ENCODE measurements around the gene RELA.
A peak's percentile ranks its signal among the peaks of the same experiment; 100 is the strongest.
"Not testable (repeated sequence)": the region's sequence is repeated elsewhere in the genome, so short reads cannot be mapped to it uniquely, and the experiment has no call there.

The RELA gene

DNA sequence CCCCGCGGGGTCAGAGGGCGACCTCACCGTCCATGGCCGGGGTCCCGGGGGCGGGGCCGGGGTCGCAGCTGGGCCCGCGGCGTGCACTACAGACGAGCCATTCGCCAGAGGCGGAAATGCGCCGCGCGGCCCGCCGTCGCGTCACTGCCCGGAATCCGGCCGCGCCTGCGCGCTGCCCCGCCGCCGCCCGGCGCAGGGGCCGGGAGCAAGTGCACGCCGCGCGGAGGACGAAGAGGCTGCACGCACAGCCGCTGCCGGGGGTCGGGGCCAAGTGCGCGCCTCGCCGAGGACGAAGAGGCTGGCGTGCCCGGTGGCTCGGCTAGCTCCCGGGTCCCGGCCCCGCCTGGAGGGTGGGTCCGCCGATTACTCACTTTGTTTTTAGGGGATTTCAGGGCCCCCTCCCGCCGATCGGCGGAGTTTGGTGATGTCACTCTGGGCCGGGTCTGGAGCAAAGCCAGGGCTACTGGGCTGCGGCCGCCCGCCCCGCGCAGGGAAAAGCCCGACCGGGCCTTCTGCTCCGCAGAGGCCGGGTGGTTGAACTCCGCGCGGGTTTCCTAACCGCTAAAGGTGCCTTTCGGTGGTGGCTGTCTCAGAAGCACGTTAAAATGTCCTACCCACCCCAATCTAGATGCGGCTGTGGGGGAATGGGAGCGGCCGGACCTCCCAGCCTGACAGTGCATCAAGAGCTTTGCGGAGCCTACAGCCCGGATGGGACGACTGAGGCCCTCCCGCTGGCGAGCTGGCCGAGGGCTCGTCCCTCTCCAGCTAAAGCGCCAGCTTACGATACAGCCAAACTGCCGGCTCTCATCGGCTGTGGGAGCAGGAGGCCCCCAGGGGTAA lies at the start of gene RELA:
Gene RELA, minus strand, starts transcription at position 118 of the 840 bp plus-strand sequence. Its CDS starts 84 bp downstream, at position 34.
- peak; percentile 75 to 86 (median 85) for DNase-seq (ENCODE audit: low read depth in 3 of 3)

DNA sequence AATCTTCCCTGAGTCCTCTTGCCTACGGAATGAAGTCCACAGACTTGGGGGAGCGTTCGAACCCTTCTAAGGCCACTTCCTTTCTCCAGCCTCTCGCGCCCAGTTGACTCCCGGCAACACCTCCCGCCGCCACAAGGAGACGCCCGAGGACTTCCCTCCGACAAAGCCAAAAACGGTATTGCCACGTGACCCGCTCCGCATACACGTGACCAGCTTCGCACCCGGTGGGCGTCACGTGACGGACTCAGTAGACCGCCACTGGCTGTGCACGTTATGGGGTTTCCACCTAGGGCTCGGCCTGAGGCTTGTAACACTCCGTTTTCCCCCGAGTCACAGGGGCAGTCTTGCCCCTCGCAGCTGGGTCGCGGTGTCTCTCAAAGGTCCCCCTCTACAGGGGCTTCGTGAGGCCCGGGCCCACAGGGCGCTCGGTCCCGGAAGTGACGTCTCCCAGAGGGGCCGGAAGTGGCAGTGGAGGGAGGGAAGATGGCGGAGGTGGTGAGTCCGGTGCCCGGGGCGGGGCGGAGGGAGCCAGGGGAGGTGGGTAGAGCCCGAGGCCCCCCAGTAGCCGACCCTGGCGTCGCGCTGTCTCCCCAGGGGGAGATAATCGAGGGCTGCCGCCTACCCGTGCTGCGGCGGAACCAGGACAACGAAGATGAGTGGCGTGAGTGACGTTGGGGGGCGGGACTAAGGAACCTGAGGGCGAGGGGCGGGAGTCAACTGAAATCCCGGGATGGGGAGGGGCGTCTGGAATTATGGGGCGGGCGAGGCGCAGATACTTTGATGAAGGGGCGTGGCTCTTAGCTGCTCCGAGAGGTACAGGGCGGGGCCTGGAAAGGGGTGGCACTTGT lies 49.3 kb upstream of the RELA start, which contains the start of gene KAT5:
Gene KAT5, plus strand, starts transcription at position 468 of the 848 bp plus-strand sequence. Its CDS starts 16 bp downstream, at position 484.
- peak; percentile 97 to 98 (median 97) for DNase-seq (ENCODE audit: low read depth in 3 of 3)

DNA sequence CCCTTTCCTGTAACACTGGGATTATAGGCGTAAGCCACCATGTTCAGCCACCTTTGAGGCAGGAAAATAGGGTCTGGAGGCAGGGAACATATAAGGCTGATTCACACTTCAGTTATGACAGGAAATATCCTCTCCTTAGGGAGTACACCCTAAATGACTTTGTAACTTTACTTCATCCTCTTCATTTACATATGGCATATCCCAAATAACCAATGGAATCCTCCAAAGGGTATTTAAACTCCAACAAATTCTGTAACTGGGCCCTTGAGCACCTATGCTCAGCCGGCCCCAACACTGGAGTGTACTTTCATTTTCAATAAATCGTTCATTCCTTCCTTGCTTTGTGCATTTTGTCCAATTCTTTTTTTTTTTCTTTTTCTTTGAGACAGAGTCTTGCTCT lies 47.7 kb upstream of the RELA start:
- DNase-seq (ENCODE audit: low read depth in 3 of 3): no peak

DNA sequence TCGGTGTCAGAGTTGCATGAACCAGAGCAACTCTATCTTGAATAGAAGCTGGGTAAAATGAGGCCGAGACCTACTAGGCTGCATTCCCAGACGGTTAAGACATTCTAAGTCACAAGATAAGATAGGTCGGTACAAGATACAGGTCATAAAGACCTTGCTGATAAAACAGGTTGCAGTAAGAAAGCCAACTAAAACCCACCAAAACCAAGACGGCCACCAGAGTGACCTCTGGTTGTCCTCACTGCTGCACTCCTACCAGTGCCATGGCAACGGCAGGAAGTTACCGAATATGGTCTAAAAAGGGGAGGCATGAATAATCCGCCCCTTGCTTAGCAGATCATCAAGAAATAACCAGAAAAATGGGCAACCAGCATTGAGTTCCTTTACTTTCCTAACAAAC lies 46.9 kb upstream of the RELA start:
- no peak for DNase-seq (ENCODE audit: low read depth in 3 of 3)

DNA sequence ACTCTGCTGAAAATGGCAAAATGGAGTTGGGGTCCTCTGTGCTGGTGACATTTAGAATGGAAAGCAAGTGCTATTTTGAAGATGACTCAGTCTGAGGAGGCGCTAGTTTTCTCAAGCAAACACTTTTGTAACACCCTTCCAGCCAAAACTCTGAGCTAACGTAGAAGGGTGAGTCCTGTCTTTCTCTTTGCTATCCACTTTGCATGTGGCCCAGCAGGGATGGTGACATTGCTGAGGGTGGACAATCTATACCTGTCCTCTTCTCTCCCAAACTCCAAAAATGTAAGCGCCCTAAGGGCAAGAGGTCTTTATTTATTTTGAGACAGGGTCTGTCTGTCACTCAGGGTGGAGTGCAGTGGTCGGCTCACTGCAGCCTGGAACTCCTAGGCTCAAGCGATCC lies 45.7 kb upstream of the RELA start:
- no peak for DNase-seq (ENCODE audit: low read depth in 3 of 3)

DNA sequence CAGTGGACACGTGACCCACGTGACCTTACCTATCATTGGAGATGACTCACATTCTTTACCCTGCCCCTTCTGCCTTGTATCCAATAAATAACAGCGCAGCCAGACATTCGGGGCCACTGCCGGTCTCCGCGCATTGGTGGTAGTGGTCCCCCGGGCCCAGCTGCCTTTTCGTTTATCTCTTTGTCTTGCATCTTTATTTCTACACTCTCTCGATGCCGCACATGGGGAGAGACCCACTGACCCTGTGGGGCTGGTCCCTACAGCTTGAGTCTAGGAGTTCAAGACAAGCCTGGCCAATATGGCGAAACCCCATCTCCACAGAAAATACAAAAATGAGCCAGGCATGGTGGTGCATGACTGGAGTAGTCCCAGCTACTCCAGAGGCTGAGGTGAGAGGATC lies 44.3 kb upstream of the RELA start:
- not testable (repeated sequence) for DNase-seq (ENCODE audit: low read depth in 3 of 3)

DNA sequence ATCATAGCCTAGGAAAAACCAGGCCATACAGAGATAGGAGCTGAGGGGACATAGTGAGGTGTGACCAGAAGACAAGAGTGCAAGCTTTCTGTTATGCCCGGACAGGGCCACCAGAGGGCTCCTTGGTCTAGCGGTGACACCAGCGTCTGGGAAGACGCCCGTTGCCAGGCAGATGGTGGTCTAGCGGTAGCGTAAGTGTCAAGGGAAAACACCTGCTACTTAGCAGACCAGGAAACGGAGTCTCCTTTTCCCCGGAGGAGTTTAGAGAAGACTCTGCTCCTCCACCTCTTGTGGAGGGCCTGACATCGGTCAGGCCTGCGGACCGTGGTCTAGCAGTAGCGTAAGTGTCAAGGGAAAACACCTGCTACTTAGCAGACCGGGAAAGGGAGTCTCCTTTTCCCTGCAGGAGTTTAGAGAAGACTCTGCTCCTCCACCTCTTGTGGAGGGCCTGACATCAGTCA lies 43.6 kb upstream of the RELA start:
- peak; percentile 58 to 72 (median 61) for DNase-seq (ENCODE audit: low read depth in 3 of 3)

DNA sequence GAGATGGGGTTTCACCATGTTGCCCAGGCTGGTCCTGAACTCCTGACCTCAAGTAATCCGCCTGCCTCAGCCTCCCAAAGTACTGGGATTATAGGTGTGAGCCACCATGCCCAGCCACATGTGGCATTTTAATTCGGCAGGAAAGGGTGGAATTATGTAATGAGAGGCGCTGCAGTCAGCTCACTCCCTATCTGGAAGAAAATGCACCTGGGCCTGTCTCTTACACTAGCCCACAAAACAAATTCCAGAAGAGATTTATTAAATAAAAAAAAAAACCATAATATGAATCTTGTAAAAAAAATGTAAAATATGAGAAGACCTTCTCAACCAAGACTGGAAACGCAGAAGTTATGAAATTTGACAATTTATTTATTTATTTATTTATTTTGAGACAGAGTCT lies 41.1 kb upstream of the RELA start:
- DNase-seq (ENCODE audit: low read depth in 3 of 3): no peak

DNA sequence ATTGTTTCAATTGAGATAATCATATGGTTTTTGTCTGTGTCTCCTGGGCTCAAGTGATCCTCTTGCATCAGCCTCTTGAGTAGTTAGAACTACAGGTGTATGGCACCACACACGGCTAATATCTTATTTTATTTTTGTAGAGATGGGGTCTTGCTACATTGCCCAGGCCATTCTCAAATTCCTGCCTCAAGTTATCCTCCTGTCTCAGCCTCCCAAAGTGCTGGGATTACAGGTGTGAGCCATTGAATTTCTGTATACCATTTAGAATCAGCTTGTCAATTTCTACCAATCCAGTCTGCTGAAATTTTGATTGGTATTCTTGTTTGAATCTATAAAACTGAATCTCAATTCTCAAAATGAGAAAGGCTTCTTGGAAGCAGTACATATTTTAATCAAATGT lies 39.0 kb upstream of the RELA start:
- DNase-seq (ENCODE audit: low read depth in 3 of 3): no peak

DNA sequence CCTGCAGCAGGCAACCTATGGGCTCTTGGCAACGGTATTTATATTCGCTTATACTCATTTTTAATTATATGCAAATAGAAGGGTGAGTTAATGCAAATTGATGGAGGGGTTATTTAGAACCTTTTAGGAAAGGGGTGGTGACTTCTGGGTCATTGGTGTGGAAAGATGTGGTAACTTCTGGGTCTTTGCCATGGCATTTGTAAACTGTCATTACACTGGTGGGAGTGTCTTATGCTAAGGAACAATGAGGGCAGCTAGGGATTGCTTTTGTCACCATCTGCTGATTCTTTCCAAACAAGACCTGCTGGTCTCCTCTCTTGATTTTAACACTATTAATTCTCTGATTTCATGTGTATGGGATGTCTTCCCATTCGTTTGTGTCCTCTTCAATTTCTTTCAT lies 37.7 kb upstream of the RELA start:
- DNase-seq (ENCODE audit: low read depth in 3 of 3): no peak

DNA sequence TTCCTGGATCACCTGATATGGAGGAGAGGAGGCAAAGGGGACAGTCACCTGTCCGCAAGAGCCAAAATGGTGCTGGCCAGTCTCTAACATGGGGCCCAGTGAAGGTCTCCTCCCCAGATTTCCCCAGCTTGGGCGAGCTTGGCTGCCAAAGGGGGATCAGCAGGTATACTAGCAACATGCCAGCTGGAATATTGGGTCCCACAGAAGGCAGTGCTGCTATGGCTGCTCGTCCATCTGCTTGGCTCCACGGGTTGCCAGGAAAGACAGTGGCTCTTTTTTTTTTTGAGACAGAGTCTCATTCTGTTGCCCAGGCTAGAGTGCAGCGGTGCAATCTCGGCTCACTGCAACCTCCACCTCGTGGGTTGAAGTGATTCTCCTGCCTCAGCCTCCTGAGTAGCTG lies 36.6 kb upstream of the RELA start:
- no peak for DNase-seq (ENCODE audit: low read depth in 3 of 3)

DNA sequence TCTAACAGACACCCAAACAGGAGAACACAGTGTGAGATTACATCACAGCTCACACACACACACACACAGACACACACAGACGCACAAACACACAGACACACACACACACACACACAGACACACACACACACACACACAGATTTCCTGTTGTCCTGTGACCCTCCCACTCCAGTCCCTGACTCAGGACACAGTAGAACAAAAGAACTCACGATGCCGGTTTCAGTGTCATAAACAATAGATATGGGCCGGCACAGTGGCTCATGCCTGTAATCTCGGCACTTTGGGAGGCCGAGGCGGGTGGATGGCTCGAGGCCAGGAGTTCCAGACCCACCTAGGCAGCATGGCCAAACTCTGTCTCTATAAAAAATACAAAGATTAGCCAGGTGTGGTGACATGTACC lies 35.5 kb upstream of the RELA start:
- no peak for DNase-seq (ENCODE audit: low read depth in 3 of 3)

DNA sequence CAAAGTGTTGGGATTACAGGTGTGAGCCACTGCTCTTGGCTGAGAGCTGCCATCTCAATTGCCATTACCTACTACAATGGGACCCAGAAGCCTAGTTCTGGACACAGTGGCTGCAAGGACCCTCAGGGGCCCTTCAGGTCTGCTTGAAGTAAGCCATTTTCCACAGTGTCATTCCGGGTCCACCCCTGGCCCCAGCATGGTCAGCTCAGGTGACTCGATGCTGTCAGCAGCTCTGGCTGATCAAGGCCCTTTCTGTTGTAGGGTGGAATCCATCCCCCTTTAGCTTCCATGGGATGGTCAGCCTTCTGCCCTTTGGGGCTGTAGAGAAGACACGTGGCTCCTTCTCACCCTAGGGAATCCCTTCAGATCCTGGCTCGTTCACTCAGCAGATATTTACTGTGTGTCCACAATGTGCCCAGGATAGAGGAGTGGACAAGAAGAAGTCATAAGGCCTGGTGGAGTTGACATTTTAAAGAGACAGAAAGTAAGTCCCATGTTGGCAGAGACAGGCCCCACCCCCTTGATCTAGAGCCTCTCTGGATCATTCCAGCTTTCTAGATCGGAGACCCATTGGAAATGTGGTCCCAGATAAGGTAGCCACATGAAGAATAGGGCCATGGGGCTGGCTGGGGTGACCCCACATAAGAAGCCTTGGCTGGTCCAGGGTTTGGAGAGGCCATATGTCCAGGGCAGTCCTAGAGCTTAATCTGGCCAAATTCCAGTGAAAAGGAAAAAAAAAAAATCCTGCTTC lies 34.3 kb upstream of the RELA start:
- DNase-seq (ENCODE audit: low read depth in 3 of 3): no peak

DNA sequence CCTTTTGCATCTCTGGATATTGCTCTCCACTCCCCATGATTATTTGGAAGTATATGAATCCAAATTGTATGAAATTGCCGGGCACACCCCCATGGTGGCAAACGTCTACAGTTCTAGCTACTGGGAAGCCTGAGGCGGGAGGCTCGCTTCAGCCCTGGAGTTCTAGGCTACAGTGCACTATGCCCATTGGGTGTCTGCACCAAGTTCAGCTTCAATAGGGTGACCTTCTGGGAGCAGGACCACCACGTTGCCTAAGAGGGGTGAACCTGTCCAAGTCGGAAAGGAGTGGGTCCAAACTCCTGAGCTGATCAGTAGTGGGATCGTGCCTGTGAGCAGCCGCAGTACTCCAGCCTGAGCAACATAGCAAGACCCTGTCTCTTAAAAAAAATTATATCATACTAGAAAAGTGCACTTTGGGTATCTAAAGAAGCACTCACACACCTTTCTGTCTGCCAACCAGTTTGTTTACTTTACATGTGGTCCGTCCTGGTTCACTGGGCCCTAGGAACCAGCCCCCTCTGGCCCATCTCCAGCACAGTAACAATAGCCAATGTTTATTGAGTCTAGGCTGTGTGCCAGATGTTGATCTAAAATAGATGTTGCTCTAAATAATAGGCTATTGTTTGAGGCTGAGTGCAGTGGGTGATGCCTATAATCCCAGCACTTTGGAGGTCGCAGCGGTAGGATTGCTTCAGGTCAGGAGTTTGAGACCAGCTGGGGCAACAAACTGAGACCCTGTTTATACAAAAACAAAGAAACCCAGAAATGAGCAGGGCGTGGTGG lies 32.9 kb upstream of the RELA start:
- no peak for DNase-seq (ENCODE audit: low read depth in 3 of 3)

DNA sequence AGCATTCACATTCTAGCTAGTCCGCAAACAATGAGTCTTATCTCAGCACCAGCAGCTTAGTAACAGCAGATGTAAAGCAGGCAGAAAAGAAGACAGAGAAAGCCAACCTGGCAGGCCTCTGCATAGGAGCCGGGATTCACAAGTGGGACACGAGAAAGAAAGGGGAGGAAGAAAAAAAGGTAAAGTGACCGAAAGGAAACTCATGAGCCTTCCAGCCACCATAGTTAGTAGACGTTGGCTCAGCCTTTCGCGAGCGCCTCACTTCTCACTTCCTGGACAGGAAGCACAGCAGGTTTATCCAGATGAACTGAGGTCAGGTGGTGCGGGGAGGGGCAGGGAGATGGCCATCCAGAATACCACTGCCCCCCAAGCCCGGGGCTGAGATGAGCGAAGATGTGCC lies 29.7 kb upstream of the RELA start:
- DNase-seq (ENCODE audit: low read depth in 3 of 3): no peak

DNA sequence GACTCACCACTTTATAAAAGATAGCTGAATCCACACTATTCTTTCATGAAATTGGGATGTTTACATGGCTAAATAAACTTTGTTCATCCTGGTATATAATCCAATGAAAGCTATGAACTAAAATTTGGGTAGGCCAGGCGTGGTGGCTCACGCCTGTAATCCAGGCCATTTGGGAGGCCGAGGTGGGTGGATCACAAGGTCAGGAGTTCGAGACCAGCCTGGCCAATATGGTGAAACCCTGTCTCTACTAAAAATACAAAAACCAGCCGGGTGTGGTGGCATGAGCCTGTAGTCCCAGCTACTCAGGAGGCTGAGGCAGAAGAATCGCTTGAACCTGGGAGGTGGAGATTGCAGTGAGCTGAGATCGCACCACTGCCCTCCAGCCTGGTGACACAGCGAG lies 29.1 kb upstream of the RELA start:
- not testable (repeated sequence) for DNase-seq (ENCODE audit: low read depth in 3 of 3)

DNA sequence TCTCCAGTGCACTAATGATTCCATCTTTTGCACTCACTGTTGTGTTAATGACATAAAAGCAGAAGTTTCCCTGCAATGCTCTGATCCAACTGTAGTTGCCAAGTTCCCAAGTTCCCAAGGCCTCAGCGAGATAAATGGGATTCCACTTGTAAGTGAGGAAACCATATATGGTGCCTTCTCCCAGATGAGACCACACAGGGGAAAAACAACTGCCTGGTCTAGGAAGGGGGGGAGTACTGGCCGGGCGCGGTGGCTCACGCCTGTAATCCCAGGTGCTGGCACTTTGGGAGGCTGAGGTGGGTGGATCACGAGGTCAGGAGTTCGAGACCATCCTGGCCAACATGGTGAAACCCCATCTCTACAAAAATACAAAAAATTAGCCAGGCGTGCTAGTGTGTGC lies 23.3 kb upstream of the RELA start:
- DNase-seq (ENCODE audit: low read depth in 3 of 3): no peak

DNA sequence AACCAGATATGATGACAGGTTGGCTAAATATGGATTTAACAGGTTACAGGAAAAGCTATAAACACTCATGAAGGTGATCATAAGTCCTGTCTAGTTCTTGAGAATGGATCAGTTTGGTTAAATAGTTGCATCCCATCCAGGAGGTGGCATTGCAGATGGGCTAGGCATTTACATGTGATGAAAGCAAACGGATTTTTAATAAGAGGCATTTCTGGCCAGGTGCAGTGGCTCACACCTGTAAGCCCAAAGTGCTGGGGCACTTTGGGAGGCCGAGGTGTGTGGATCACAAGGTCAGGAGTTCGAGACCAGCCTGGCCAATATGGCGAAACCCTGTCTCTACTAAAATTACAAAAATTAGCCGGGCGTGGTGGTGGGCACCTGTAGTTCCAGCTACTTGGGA lies 20.8 kb upstream of the RELA start:
- DNase-seq (ENCODE audit: low read depth in 3 of 3): not testable (repeated sequence)

DNA sequence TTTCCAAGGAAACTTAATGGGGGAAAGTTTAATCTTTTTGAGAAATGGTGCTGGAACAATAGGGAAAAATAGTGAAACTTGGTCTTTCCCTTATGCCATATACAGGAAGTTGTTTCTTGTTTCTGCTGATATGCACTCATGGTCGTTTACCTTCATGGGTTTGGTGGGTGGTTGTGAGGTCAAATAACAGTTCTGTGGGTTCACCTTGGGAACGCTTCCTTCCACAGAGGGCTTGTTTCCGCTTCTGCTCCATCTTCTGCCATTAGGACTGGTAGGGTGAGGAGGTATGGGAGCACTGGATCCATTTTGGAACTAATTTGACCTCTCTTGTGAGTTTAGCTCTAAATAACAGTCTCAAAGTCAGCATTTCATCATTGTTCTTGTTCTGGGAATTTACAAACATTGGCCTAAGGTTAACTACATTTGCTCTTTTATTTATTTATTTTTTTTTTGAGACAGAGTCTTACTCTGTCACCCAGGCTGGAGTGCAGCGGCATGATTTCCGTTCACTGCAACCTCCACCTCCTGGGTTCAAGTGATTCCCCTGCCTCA lies 17.6 kb upstream of the RELA start:
- no peak for DNase-seq (ENCODE audit: low read depth in 3 of 3)

DNA sequence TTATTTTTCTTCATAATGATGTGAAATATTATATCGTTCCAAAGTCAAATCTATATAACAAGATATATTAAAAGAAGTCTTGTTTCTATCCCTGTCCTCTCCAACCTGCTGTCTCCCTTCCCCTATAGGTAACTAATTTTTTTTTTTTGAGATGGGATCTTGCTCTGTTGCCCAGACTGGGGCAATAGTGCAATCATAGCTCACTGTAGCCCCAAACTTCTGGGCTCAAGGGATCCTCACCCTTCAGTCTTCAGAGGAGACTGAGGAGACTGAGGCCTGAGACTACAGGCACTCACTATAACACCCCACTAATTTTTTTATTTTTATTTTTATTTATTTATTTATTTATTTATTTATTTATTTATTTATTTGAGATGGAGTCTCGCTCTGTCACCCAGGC lies 10.3 kb upstream of the RELA start:
- DNase-seq (ENCODE audit: low read depth in 3 of 3): no peak

Data from stimulated activated CD4-positive, alpha-beta T cell treated with anti-CD3 and anti-CD28 coated beads, TNF-alpha, amount 100 ng/mL, for 48 hours (primary cell).